Head of caudate nucleus (tissue), 42 donors: ENCODE measurements around the gene TREX2.

Source experiments
- DNase-seq, 42 donors: peaks; one replicate each; pipeline versions ENCODE4 v3.0.0 to v3.0.0-alpha.2; 2020 to 2021; ENCODE audit warnings: mixed read lengths in 7 of 42
- intact Hi-C: fragments of 100-400 bp; cut with DNase I; formaldehyde crosslinking; loops from one replicate; pipeline ENCODE4 v1.15.0; 2022

The TREX2 gene

DNA sequence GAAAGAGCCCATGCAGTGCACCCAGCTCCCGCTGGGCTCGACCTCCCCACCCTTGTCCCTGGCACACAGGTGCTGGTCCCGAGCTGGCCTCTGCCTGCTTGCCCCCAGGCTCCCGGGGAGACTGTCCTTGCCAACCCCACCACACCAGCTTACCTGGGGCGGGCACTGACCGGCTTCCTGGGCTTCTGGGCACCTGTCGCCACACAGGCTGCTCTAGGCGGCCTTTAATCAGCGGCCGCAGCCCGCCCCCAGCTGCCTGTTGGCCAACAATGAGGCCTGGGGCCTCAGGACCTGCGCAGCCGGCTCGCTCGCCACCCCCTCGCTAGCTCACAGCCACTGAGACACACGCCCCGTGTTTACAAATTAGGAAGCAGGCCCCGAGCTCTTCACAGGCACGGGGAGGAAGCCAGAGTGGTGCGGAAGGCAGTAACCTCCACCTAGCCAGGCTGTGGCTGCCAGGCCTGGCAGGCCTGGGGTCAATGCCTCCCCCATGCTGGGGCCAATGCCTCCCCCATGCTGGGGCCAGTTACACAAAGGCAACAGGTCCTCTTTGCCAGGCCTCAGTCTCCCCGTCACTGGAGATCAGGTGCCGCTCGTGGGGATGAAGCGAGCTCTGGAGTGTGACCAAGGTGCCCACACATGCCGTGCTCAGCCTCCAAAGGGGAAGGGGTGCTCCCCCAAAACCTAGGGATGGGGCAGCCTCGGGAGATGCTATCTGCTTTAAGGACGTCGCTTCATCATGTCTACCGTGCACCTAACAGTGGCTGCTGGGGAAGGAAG, at the start of gene TREX2:
Gene TREX2, minus strand, starts transcription at position 201 of the 780 bp plus-strand sequence. CDS start 626 bp downstream, outside the sequence.
- DNase-seq, result no peak
- intact Hi-C loops, result no loop called here

- intact Hi-C loops, result no loop called here
- peak in 13 of 42 donors; percentile 16 to 56 (median 32) for DNase-seq
Observed at GRCh38 chrX:153495362-153495751, 49.5 kb upstream of the TREX2 start.

DNA sequence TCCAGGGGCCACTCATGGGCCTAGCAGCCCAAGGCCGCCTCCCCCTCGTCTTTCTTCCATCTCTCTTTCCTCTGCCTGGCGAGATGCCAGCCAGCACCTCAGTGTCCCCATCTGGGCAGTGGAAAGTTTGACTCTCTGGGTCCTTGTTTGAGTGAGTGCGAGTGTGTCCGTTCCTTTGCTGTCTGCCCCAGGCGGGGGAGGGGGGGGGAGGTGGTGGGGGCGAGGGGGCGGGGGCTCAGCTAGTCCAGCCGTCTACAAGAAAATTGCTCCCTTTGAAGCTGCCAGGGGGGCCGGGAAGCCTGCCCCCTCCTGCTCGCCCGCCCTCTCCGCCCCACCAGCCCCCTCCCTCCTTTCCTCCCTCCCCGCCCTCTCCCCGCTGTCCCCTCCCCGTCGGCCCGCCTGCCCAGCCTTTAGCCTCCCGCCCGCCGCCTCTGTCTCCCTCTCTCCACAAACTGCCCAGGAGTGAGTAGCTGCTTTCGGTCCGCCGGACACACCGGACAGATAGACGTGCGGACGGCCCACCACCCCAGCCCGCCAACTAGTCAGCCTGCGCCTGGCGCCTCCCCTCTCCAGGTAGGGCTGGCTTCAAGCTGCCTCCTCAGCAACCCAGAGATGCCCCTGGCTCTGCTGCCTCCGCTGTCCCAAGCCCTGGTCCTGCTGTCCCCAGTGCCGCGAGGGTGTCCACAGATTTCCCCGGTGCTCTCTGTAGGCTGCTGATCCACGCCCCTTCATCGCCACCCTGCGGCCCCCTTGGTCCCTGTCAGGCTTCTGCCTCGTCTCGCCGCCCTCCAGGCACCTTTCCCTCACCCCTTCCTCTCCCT, 48.9 kb upstream of the TREX2 start, which contains the start of gene BGN:
Gene BGN, plus strand, starts transcription at position 440 of the 821 bp plus-strand sequence. CDS start 9,652 bp downstream, outside the sequence.
- intact Hi-C loops, result no loop called here
- DNase-seq, result peak in 33 of 42 donors; percentile 10 to 77 (median 43)

DNA sequence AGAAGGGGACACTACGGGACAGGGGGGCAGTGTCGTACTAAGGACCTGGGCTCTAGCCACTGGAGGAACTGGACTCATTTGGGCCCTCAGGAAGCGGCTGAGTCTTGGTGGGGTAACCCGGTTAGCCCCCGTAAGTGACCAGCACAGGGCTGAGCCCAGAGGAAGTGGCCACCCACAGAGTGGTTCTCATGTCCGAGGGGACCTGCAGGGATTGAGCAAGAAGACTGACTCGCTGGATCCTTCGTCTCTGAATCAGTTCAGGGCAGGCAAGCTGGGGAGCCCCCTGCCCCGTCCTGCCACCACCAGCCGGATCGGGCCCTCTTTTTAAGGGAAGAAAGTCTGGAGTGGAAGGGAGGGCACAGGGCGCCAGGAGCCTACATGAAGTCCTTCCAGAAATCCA, 48.2 kb upstream of the TREX2 start:
- intact Hi-C loops, result no loop called here
- DNase-seq, result no peak

DNA sequence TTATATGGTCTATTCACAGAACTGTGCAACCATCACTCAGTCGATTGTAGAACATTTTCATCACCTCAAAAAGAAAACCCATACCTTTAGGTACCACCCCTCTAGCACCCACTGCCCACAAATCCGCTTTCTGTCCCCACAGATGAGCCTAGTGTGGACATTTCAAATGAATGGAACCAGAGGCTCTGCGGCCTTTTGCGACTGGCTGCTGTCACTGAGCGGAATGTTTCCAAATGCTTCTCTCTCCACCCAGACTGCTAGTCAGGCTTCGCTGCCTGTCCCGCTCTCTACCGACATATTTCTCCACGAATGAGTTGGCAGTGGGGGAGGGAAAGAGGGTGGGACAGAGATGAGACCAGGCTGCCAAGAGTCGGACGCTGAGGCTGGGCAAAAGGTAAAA, 47.2 kb upstream of the TREX2 start:
- no peak for DNase-seq
- intact Hi-C loops, result no loop called here

- intact Hi-C loops, result no loop called here
- DNase-seq, result no peak
Observed at GRCh38 chrX:153492543-153492942, 46.7 kb upstream of the TREX2 start.

DNA sequence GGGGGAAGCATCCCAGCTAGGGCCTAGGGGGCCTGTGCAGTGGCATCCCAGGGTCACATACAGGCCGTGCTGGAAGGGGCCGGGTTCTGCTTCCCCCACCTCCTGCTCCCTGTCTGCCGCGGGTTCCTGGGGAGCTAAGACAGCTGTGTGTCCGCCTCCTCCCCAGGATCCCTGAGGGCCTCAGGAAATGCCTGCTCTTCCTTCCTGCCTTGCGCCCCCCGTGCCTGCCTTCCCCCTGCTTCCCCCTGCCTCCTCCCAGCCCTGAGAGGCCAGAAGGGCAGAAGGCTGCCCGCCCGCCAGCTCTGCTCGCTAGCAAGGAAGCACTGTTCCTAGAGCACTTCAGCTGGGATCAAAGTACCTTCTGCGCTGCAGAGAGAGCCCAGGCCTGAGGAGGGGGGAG, 46.1 kb upstream of the TREX2 start:
- intact Hi-C loops, result no loop called here
- DNase-seq, result no peak

GRCh38 chrX:153491351-153491914, 45.6 kb upstream of the TREX2 start:
- no peak for DNase-seq
- intact Hi-C loops, result no loop called here

GRCh38 chrX:153490217-153490930, 44.5 kb upstream of the TREX2 start:
- no peak for DNase-seq
- intact Hi-C loops, result no loop called here

GRCh38 chrX:153488231-153488914, 42.5 kb upstream of the TREX2 start:
- no peak for DNase-seq
- intact Hi-C loops, result no loop called here

- no peak for DNase-seq
- intact Hi-C loops, result no loop called here
Observed at GRCh38 chrX:153487590-153488071, 41.8 kb upstream of the TREX2 start.

- DNase-seq, result no peak
- intact Hi-C loops, result no loop called here
Observed at GRCh38 chrX:153486171-153486570, 40.3 kb upstream of the TREX2 start.

GRCh38 chrX:153485396-153486080, 39.7 kb upstream of the TREX2 start:
- no peak for DNase-seq
- intact Hi-C loops, result no loop called here

- no peak for DNase-seq
- intact Hi-C loops, result no loop called here
Observed at GRCh38 chrX:153482376-153483015, 36.6 kb upstream of the TREX2 start.

GRCh38 chrX:153481043-153481442, 35.2 kb upstream of the TREX2 start:
- intact Hi-C loops, result no loop called here

DNA sequence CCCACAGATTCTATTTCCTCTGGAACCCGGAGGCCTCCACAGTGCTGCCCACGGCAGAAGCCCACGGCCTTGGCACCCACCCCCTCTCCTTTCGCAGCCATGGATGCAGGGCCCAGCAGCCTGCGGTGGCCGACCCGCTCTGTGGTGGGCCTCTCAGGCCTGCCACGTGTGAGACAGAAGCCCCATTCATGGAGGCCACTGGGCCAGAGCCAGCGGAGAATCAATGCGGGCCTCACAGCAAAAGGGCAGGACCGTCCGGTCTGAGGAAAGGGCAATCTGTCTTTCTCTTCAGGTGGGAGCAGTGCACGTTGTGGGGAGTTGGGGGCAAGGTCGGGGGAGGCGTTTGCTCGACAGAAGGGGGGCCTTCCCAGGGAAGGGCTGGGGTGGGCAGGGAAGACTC, 32.9 kb upstream of the TREX2 start:
- intact Hi-C loops, result no loop called here
- peak in 34 of 42 donors; percentile 33 to 74 (median 52) for DNase-seq

More at GRCh38 chrX:153481043-153481442, 35.2 kb upstream of the TREX2 start:
- no peak for DNase-seq

- intact Hi-C loops, result no loop called here
- DNase-seq, result no peak
Observed at GRCh38 chrX:153477901-153478300, 32.0 kb upstream of the TREX2 start.
